ENCODE results near the gene SLC15A1.

Gene SLC15A1

DNA sequence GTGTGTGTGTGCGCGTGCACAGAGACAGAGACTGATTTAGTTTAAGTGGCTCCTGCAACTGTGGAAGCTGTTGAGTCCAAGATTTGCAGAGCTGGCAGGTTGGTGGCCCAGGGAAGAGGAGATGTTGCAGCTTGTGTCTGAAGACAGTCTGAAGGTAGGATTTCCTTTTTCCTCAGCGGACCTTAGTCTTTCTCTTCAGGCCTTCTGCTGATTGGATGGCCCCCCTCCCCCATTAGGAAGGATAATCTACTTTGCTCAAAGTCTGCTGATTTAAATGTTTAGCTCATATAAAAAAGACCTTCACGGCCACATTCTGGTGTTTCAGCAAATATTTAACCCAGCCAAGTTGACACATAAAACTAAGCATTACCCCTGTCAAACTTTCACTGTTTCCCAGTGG, 84.3 kb downstream of the SLC15A1 start:
- no peak for TF ChIP-seq EZH2phosphoT487 (conservative IDR thresholded peaks at IDR 0.05; ENCODE audit: low read length)
- TF ChIP-seq CTCF (IDR thresholded peaks at IDR 0.05; ENCODE audit: insufficient read depth, low read length, poor library complexity, severe bottlenecking) = no peak
- H4K20me1 ChIP-seq (ENCODE audit: low read depth, low read length) = no peaks in the 10 kb centered on the region
- no peak overlapping the region for H3K9ac ChIP-seq (ENCODE audit: low read length)
- H3K4me3 ChIP-seq (ENCODE audit: insufficient read depth, low read length, poor library complexity, severe bottlenecking) = no peak overlapping the region
- no peaks in the 10 kb centered on the region for H3K9me3 ChIP-seq (ENCODE audit: insufficient read depth, low read length)
- no peaks in the 10 kb centered on the region for H3K79me2 ChIP-seq (ENCODE audit: insufficient read depth, low read length)
- no peak overlapping the region for H2AFZ ChIP-seq (ENCODE audit: low read depth, low read length, severe bottlenecking)
- H3F3A ChIP-seq (ENCODE audit: insufficient read depth) = no peaks in the 10 kb centered on the region
- H3K27ac ChIP-seq (ENCODE audit: low read depth, low read length) = no peak overlapping the region
- no peak overlapping the region for H3K4me2 ChIP-seq (ENCODE audit: low read depth, low read length, poor library complexity, severe bottlenecking)
- no peaks in the 10 kb centered on the region for H3K27me3 ChIP-seq (ENCODE audit: low read length)
- H3K36me3 ChIP-seq (ENCODE audit: low read length) = no peaks in the 10 kb centered on the region
- no peaks in the 10 kb centered on the region for H3K9me2 ChIP-seq (replicated peaks; ENCODE audit: insufficient read depth, low read length)

- Histone ChIP-seq H3K9me3 (ENCODE audit: insufficient read depth, low read length) (no peaks in the 10 kb centered on the region), H3K79me2 (ENCODE audit: insufficient read depth, low read length) (no peaks in the 10 kb centered on the region), H3K27me3 (ENCODE audit: low read length) (no peaks in the 10 kb centered on the region), H3K4me3 (ENCODE audit: insufficient read depth, low read length, poor library complexity, severe bottlenecking) (no peak overlapping the region), H3K9me2 (replicated peaks; ENCODE audit: insufficient read depth, low read length) (no peaks in the 10 kb centered on the region), H4K20me1 (ENCODE audit: low read depth, low read length) (no peaks in the 10 kb centered on the region), H3K27ac (ENCODE audit: low read depth, low read length) (no peak overlapping the region), H3F3A (ENCODE audit: insufficient read depth) (no peaks in the 10 kb centered on the region), H3K4me2 (ENCODE audit: low read depth, low read length, poor library complexity, severe bottlenecking) (no peak overlapping the region), H3K36me3 (ENCODE audit: low read length) (no peaks in the 10 kb centered on the region), H3K9ac (ENCODE audit: low read length) (no peak overlapping the region), H2AFZ (ENCODE audit: low read depth, low read length, severe bottlenecking) (no peak overlapping the region)
- TF ChIP-seq EZH2phosphoT487 (conservative IDR thresholded peaks at IDR 0.05; ENCODE audit: low read length) (no peak), CTCF (IDR thresholded peaks at IDR 0.05; ENCODE audit: insufficient read depth, low read length, poor library complexity, severe bottlenecking) (no peak)
Measured at GRCh38 chr13:98665638-98665995, 86.9 kb downstream of the SLC15A1 start.

GRCh38 chr13:98664924-98665637, 87.4 kb downstream of the SLC15A1 start:
- Histone ChIP-seq H3K4me3 (ENCODE audit: insufficient read depth, low read length, poor library complexity, severe bottlenecking) (no peak overlapping the region), H3K36me3 (ENCODE audit: low read length) (no peaks in the 10 kb centered on the region), H3F3A (ENCODE audit: insufficient read depth) (no peaks in the 10 kb centered on the region), H3K9ac (ENCODE audit: low read length) (no peak overlapping the region), H2AFZ (ENCODE audit: low read depth, low read length, severe bottlenecking) (no peak overlapping the region), H3K27me3 (ENCODE audit: low read length) (no peaks in the 10 kb centered on the region), H3K27ac (ENCODE audit: low read depth, low read length) (no peak overlapping the region), H3K79me2 (ENCODE audit: insufficient read depth, low read length) (no peaks in the 10 kb centered on the region), H3K9me3 (ENCODE audit: insufficient read depth, low read length) (no peaks in the 10 kb centered on the region), H3K4me2 (ENCODE audit: low read depth, low read length, poor library complexity, severe bottlenecking) (no peak overlapping the region), H4K20me1 (ENCODE audit: low read depth, low read length) (no peaks in the 10 kb centered on the region), H3K9me2 (replicated peaks; ENCODE audit: insufficient read depth, low read length) (no peaks in the 10 kb centered on the region)
- TF ChIP-seq EZH2phosphoT487 (conservative IDR thresholded peaks at IDR 0.05; ENCODE audit: low read length) (no peak), CTCF (IDR thresholded peaks at IDR 0.05; ENCODE audit: insufficient read depth, low read length, poor library complexity, severe bottlenecking) (no peak)
